GM12878 (cell line): ENCODE measurements around the gene SSC4D. TPM values are rescaled to one million over a fixed set of nuclear protein-coding genes. Genes with fewer than 3 reads are reported as not detected.
"Not testable (repeated sequence)": the region's sequence is repeated elsewhere in the genome, so short reads cannot be mapped to it uniquely, and the experiment has no call there.

ENCODE experiments used
- ATAC-seq: fragments of 200-7000 bp; cut with Tn5 transposase; 3 replicates; pipeline ENCODE4 v1.9.1; 2020; ENCODE audit warnings: mild to moderate bottlenecking, moderate library complexity
- BruUV-seq: library from RNA; stranded (reverse); fragments of 400-500 nt; replicated peaks from 2 replicates; lab custom pipeline; 2021; lab: Mats Ljungman, UMichigan
- CTCF ChIA-PET: fragments of 300-600 bp; sonication (Branson Sonifier 250); formaldehyde crosslinking; extraction: SDS; loops from one replicate; lab custom pipeline; 2021; ENCODE audit warnings: inconsistent platforms; lab: Yijun Ruan, JAX
- POLR2A ChIA-PET: fragments of 350-600 bp; formaldehyde crosslinking; extraction: SDS; loops from one replicate; lab custom pipeline; 2021; ENCODE audit warnings: inconsistent platforms; lab: Charles Lee
- RAD21 ChIA-PET: fragments of 300-600 bp; sonication (Branson Sonifier 250); formaldehyde crosslinking; loops from one replicate; lab custom pipeline; 2023; ENCODE audit warnings: antibody characterized with exemption; ENCODE audit not compliant: unreplicated experiment; lab: Charles Lee
- SMC1A ChIA-PET: fragments of 300-600 bp; sonication (Branson Sonifier 250); formaldehyde crosslinking; loops from one replicate; lab custom pipeline; 2023; ENCODE audit not compliant: unreplicated experiment, uncharacterized antibody; lab: Charles Lee
- DNase-seq: peaks from one replicate; pipeline ENCODE4 v3.0.0-alpha.2; 2011; ENCODE audit warnings: low read depth, low spot score
- FAIRE-seq: peaks from 3 replicates; lab custom pipeline; 2011; peaks lifted over from hg19 to GRCh38; lab: Jason Lieb, UNC
- H2AFZ ChIP-seq: 2 replicates; pipeline ENCODE4 v1.6.0; 2011; ENCODE audit warnings: low read depth, low read length, control low read depth; ENCODE audit not compliant: control insufficient read depth
- H3K27ac ChIP-seq: 2 replicates; pipeline ENCODE4 v1.5.1; 2011; ENCODE audit warnings: control low read depth; ENCODE audit not compliant: control insufficient read depth, insufficient read depth
- H3K27me3 ChIP-seq, 2 experiments: replicated peaks in 1 of 2; 2 replicates each; pipeline versions ENCODE4 v1.6.0 to v1.6.1; 2011; ENCODE audit warnings: low read length in 1 of 2; ENCODE audit not compliant: control insufficient read depth in 2 of 2, insufficient read depth in 2 of 2
- H3K36me3 ChIP-seq, 2 experiments: 2 replicates each; pipeline ENCODE4 v1.5.1; 2011; ENCODE audit warnings: low read length in 1 of 2; ENCODE audit not compliant: control insufficient read depth in 2 of 2, insufficient read depth in 2 of 2
- H3K4me1 ChIP-seq: 2 replicates; pipeline ENCODE4 v1.6.1; 2011; ENCODE audit warnings: mild to moderate bottlenecking, low read length, moderate library complexity, mixed read lengths; ENCODE audit not compliant: control insufficient read depth, insufficient read depth
- H3K4me2 ChIP-seq: 2 replicates; pipeline ENCODE4 v1.6.0; 2011; ENCODE audit warnings: control low read depth; ENCODE audit not compliant: control insufficient read depth, insufficient read depth
- H3K4me3 ChIP-seq: fragments of 200-600 bp; sonication (generic); 2 replicates; pipeline ENCODE4 v1.5.1; 2016
- H3K79me2 ChIP-seq: 2 replicates; pipeline ENCODE4 v1.6.0; 2011; ENCODE audit warnings: low read length; ENCODE audit not compliant: control insufficient read depth, insufficient read depth
- H3K9ac ChIP-seq: 2 replicates; pipeline ENCODE4 v1.8.0; 2011; ENCODE audit warnings: low read length, control low read depth, mixed read lengths; ENCODE audit not compliant: control insufficient read depth, insufficient read depth
- H3K9me3 ChIP-seq: replicated peaks from 3 replicates; pipeline ENCODE4 v1.5.1; 2011; ENCODE audit warnings: mild to moderate bottlenecking, low read length; ENCODE audit not compliant: control insufficient read depth, insufficient read depth
- H4K20me1 ChIP-seq: 2 replicates; pipeline ENCODE4 v1.6.0; 2011; ENCODE audit not compliant: control insufficient read depth, insufficient read depth
- CREM ChIP-seq: IDR thresholded peaks from 2 replicates; pipeline ENCODE4 v1.6.1; 2014; ENCODE audit warnings: antibody characterized with exemption, low read depth
- E2F4 ChIP-seq: IDR thresholded peaks from 2 replicates; pipeline ENCODE4 v1.6.1; 2012; ENCODE audit warnings: low read depth, low read length, improper control_type of control experiment
- ETV6 ChIP-seq, 2 experiments: fragments of 450-650 bp in 1 of 2; IDR thresholded peaks in 1 of 2; conservative IDR thresholded peaks in 1 of 2; 2 replicates each; pipeline ENCODE4 v1.6.1; 2014; ENCODE audit warnings: antibody characterized with exemption in 1 of 2, borderline replicate concordance in 1 of 2, low read depth in 1 of 2, mild to moderate bottlenecking in 1 of 2, moderate library complexity in 1 of 2
- KAT2A ChIP-seq: conservative IDR thresholded peaks from 2 replicates; pipeline ENCODE4 v1.6.1; 2011; ENCODE audit warnings: low read depth, low read length; ENCODE audit not compliant: control insufficient read depth
- NR2C2 ChIP-seq: IDR thresholded peaks from 2 replicates; pipeline ENCODE4 v1.6.1; 2011; ENCODE audit warnings: borderline replicate concordance, low read depth; ENCODE audit not compliant: control insufficient read depth, insufficient read length
- ZNF207 ChIP-seq: fragments of 450-650 bp; IDR thresholded peaks from 2 replicates; pipeline ENCODE4 v1.6.1; 2014; ENCODE audit warnings: antibody characterized with exemption, mild to moderate bottlenecking, borderline replicate concordance
- ZNF592 ChIP-seq: fragments of 450-650 bp; IDR thresholded peaks from 2 replicates; pipeline ENCODE4 v1.6.1; 2017; ENCODE audit warnings: mild to moderate bottlenecking, moderate library complexity
- WGBS: methylation state at CpG from one replicate; pipeline ENCODE4 v1.1.6; 2016; ENCODE audit warnings: low lambda C conversion rate; ENCODE audit not compliant: insufficient replicate concordance, insufficient coverage; ENCODE audit errors: missing lambda C conversion rate; 5-methylcytosine and 5-hydroxymethylcytosine counted together
- in situ Hi-C: fragments of 300-500 bp; cut with MboI; formaldehyde crosslinking; loops from 9 replicates; pipeline ENCODE4 v1.14.3; 2018; ENCODE audit warnings: mixed read lengths
- intact Hi-C: fragments of 100-400 bp; cut with micrococcal nuclease; formaldehyde crosslinking; loops from one replicate; pipeline ENCODE4 v1.14.2; 2022; ENCODE audit not compliant: unreplicated experiment
- polyA plus RNA-seq, 11 experiments: library from polyadenylated mRNA; depleted of rRNA in 4 of 11; unstranded in 6 of 11; stranded (reverse) in 5 of 11; fragments of >200 nt; fragmentation: Nextera tagmentation in 4 of 11; fragmentation: Illumina TruSeq in 1 of 11; extraction: Ambion mirVana in 4 of 11; extraction: Trizol in 1 of 11; gene quantifications; 1 replicate in 1 of 11; 2 replicates in 10 of 11; pipeline versions ENCODE4 v1.2.1 to v1.2.3, GENCODE V29; 2011 to 2016; ENCODE audit warnings: inconsistent platforms in 2 of 11, missing spikeins in 2 of 11, low read depth in 1 of 11
- total RNA-seq, 4 experiments: library from RNA; depleted of rRNA in 3 of 4; stranded (reverse); fragments of >200 nt in 3 of 4; fragmentation: Illumina TruSeq in 1 of 4; extraction: Trizol in 1 of 4; gene quantifications; 2 replicates each; pipeline versions ENCODE4 v1.2.1 to v1.2.3, GENCODE V29; 2013 to 2021
- TF ChIP-seq, protein P1 (sequence below): IDR thresholded peaks from 2 replicates; pipeline ENCODE4 v1.6.1; 2012; ENCODE audit warnings: mild to moderate bottlenecking, low read depth, low read length

SSC4D gene
- total and polyA plus RNA-seq, 10 of the 15 experiments (the other 5 are each of a cell fraction or from before 2014, with no cell fraction given), result 0.08 to 0.79 (median 0.25) TPM; not detected in 1

DNA sequence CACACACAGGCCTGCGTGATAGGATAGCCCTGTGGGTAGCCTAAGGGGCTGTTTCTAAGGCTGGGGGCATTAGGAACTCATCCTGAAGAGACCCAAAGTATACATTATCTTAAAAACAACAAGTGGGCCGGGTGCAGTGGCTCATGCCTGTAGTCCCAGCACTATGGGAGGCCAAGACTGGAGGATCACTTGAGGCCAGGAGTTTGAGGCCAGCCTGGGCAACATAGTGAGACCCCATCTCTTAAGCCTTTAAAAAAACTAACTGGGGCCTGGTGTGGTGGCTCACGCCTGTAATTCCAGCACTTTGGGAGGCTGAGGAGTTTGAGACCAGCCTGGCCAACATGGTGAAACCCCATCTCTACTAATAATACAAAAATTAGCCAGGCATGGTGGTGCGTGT lies 16.1 kb upstream of the SSC4D start:
- BruUV-seq, H3K9me3 ChIP-seq, H4K20me1 ChIP-seq, ATAC-seq, SMC1A ChIA-PET, H3K79me2 ChIP-seq, H3K4me2 ChIP-seq, H3K27ac ChIP-seq, H3K4me3 ChIP-seq, H3K36me3 ChIP-seq, H2AFZ ChIP-seq, H3K9ac ChIP-seq, intact Hi-C loops, H3K27me3 ChIP-seq, DNase-seq, FAIRE-seq, in situ Hi-C loops, POLR2A ChIA-PET, CTCF ChIA-PET, RAD21 ChIA-PET: not testable (repeated sequence)
- WGBS, result 70% methylated on average over 4 of the region's 4 CpGs
- H3K4me1 ChIP-seq, result peaks cover 13% of the 10 kb centered on the region

GRCh38 chr7:76425156-76425555 lies 15.7 kb upstream of the SSC4D start:
- POLR2A ChIA-PET, result no interaction called here
- no peak overlapping the region for H2AFZ ChIP-seq
- no peaks in the 10 kb centered on the region for H3K27me3 ChIP-seq
- no peaks in the 10 kb centered on the region for H4K20me1 ChIP-seq
- 83% methylated on average over 9 of the region's 9 CpGs for WGBS
- CTCF ChIA-PET, result no interaction called here
- no peaks in the 10 kb centered on the region for H3K79me2 ChIP-seq
- no peak overlapping the region for H3K27ac ChIP-seq
- intact Hi-C loops, result no loop called here
- no peak overlapping the region; the same call in 1 of the 2 replicates for H3K4me2 ChIP-seq
- no TSS peak for BruUV-seq
- FAIRE-seq, result no peak
- in situ Hi-C loops, result no loop called here
- H3K9ac ChIP-seq, result no peak overlapping the region
- peaks cover 13% of the 10 kb centered on the region for H3K4me1 ChIP-seq
- no peaks in the 10 kb centered on the region for H3K36me3 ChIP-seq
- SMC1A ChIA-PET, result no interaction called here
- no peaks in the 10 kb centered on the region for H3K9me3 ChIP-seq
- RAD21 ChIA-PET, result no interaction called here
- no peak overlapping the region for H3K4me3 ChIP-seq
- no peak for ATAC-seq
- no peak for DNase-seq
- TF ChIP-seq ZNF592 (no peak), NR2C2 (no peak), E2F4 (no peak), ZNF207 (no peak), CREM (no peak), KAT2A (no peak), ETV6 (conservative IDR thresholded peaks at IDR 0.05 in 1 of 2, IDR thresholded peaks at IDR 0.05 in 1 of 2; ENCODE audit: borderline replicate concordance in 1 of 2, low read depth in 1 of 2) (no peak)
- TF ChIP-seq, protein P1, sequence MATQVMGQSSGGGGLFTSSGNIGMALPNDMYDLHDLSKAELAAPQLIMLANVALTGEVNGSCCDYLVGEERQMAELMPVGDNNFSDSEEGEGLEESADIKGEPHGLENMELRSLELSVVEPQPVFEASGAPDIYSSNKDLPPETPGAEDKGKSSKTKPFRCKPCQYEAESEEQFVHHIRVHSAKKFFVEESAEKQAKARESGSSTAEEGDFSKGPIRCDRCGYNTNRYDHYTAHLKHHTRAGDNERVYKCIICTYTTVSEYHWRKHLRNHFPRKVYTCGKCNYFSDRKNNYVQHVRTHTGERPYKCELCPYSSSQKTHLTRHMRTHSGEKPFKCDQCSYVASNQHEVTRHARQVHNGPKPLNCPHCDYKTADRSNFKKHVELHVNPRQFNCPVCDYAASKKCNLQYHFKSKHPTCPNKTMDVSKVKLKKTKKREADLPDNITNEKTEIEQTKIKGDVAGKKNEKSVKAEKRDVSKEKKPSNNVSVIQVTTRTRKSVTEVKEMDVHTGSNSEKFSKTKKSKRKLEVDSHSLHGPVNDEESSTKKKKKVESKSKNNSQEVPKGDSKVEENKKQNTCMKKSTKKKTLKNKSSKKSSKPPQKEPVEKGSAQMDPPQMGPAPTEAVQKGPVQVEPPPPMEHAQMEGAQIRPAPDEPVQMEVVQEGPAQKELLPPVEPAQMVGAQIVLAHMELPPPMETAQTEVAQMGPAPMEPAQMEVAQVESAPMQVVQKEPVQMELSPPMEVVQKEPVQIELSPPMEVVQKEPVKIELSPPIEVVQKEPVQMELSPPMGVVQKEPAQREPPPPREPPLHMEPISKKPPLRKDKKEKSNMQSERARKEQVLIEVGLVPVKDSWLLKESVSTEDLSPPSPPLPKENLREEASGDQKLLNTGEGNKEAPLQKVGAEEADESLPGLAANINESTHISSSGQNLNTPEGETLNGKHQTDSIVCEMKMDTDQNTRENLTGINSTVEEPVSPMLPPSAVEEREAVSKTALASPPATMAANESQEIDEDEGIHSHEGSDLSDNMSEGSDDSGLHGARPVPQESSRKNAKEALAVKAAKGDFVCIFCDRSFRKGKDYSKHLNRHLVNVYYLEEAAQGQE, result no peak
